GM15510 (cell line): Measurements from ENCODE around the gene CCDC136.

Source experiments
- POLR2A ChIP-seq: IDR thresholded peaks from 3 replicates; pipeline ENCODE4 v1.6.1; 2011; ENCODE audit warnings: borderline replicate concordance; ENCODE audit not compliant: insufficient read length; ENCODE audit errors: extremely low read depth

The CCDC136 gene

GRCh38 chr7:128849804-128850490, 58.2 kb downstream of the CCDC136 start:
- TF ChIP-seq POLR2A = no peak

- no peak for TF ChIP-seq POLR2A
Measured at GRCh38 chr7:128852537-128853254, 60.9 kb downstream of the CCDC136 start.

GRCh38 chr7:128853799-128854198, 62.0 kb downstream of the CCDC136 start:
- TF ChIP-seq POLR2A = no peak

GRCh38 chr7:128854396-128854795, 62.6 kb downstream of the CCDC136 start:
- TF ChIP-seq POLR2A = no peak

- no peak for TF ChIP-seq POLR2A
Measured at GRCh38 chr7:128855559-128855958, 63.8 kb downstream of the CCDC136 start.

- no peak for TF ChIP-seq POLR2A
Measured at GRCh38 chr7:128856001-128856718, 64.4 kb downstream of the CCDC136 start.

- no peak for TF ChIP-seq POLR2A
Measured at GRCh38 chr7:128858380-128859231, 66.8 kb downstream of the CCDC136 start.

GRCh38 chr7:128859232-128860157, 67.7 kb downstream of the CCDC136 start:
- no peak for TF ChIP-seq POLR2A

- TF ChIP-seq POLR2A = no peak
Measured at GRCh38 chr7:128860158-128861073, 68.6 kb downstream of the CCDC136 start.

GRCh38 chr7:128861957-128862570, 70.3 kb downstream of the CCDC136 start:
- no peak for TF ChIP-seq POLR2A

- peak; percentile 77 for TF ChIP-seq POLR2A
Measured at GRCh38 chr7:128862571-128863432, 71.0 kb downstream of the CCDC136 start, which contains the start of gene ATP6V1F. TSS of gene ATP6V1F (plus strand) at chr7:128862856. CDS start at chr7:128862905, 49 bp downstream.
